HL-60/S4 treated with phorbol 12-myristate 13-acetate at 8.2 ng/mL for 4 days and 3 days (cell line): ENCODE measurements around the gene ZNF678.

Experiments used
- in situ Hi-C: fragments of 300-500 bp; cut with MboI; formaldehyde crosslinking; loops from 2 replicates; pipeline ENCODE4 v1.15.0; 2022; ENCODE audit warnings: low sequenced_read_pairs

Gene ZNF678

GRCh38 chr1:227563324-227564201, at the start of gene ZNF678:
ZNF678 (plus strand) TSS chr1:227563556; CDS start chr1:227650992, 87,436 bp downstream.
- in situ Hi-C loops, result no loop called here

GRCh38 chr1:227518876-227519275, 44.5 kb upstream of the ZNF678 start:
- in situ Hi-C loops, result no loop called here

- in situ Hi-C loops, result no loop called here
Measured at GRCh38 chr1:227521782-227522181, 41.6 kb upstream of the ZNF678 start.

GRCh38 chr1:227526524-227526923, 36.8 kb upstream of the ZNF678 start:
- in situ Hi-C loops, result no loop called here

GRCh38 chr1:227532019-227532619, 31.2 kb upstream of the ZNF678 start:
- in situ Hi-C loops, result no loop called here

GRCh38 chr1:227540170-227541098, 22.9 kb upstream of the ZNF678 start:
- in situ Hi-C loops, result no loop called here

- in situ Hi-C loops, result no loop called here
Measured at GRCh38 chr1:227541129-227541528, 22.2 kb upstream of the ZNF678 start.

GRCh38 chr1:227541796-227542152, 21.6 kb upstream of the ZNF678 start:
- in situ Hi-C loops, result no loop called here

- in situ Hi-C loops, result no loop called here
Measured at GRCh38 chr1:227542153-227543120, 20.9 kb upstream of the ZNF678 start.

GRCh38 chr1:227543283-227544066, 19.9 kb upstream of the ZNF678 start:
- in situ Hi-C loops, result no loop called here

GRCh38 chr1:227544067-227545050, 19.0 kb upstream of the ZNF678 start:
- in situ Hi-C loops, result no loop called here

- in situ Hi-C loops, result no loop called here
Measured at GRCh38 chr1:227545361-227545760, 18.0 kb upstream of the ZNF678 start.

GRCh38 chr1:227546059-227546458, 17.3 kb upstream of the ZNF678 start:
- in situ Hi-C loops, result no loop called here

GRCh38 chr1:227546598-227547309, 16.6 kb upstream of the ZNF678 start:
- in situ Hi-C loops, result no loop called here

GRCh38 chr1:227547310-227548118, 15.8 kb upstream of the ZNF678 start:
- in situ Hi-C loops, result no loop called here

GRCh38 chr1:227548119-227548397, 15.3 kb upstream of the ZNF678 start:
- in situ Hi-C loops, result no loop called here

- in situ Hi-C loops, result no loop called here
Measured at GRCh38 chr1:227548448-227548847, 14.9 kb upstream of the ZNF678 start.
